ENCODE measurements around the gene PM20D2.
A peak's percentile ranks its signal among the peaks of the same experiment; 100 is the strongest.

PM20D2 gene

GRCh38 chr6:89146718-89147700 lies 1.2 kb downstream of the PM20D2 start:
- H3K36me3 ChIP-seq (ENCODE audit: control insufficient read depth, insufficient read depth, low read length) = no peaks in the 10 kb centered on the region
- peaks cover 4% of the 10 kb centered on the region for H3K4me1 ChIP-seq (ENCODE audit: control insufficient read depth, insufficient read depth, low read length)
- peak overlapping the region; percentile 45 for H3K4me3 ChIP-seq (ENCODE audit: low read depth, low read length)
- peaks cover 52% of the 10 kb centered on the region for H3K27me3 ChIP-seq (ENCODE audit: control insufficient read depth, insufficient read depth, low read length)
- H3K9me3 ChIP-seq (ENCODE audit: control insufficient read depth, insufficient read depth, low read length) = no peaks in the 10 kb centered on the region
- H3K9ac ChIP-seq (ENCODE audit: low read depth, low read length) = no peak overlapping the region

GRCh38 chr6:89148016-89148750 lies 2.3 kb downstream of the PM20D2 start:
- Histone ChIP-seq H3K4me1 (ENCODE audit: control insufficient read depth, insufficient read depth, low read length) (peaks cover 4% of the 10 kb centered on the region), H3K9ac (ENCODE audit: low read depth, low read length) (no peak overlapping the region), H3K4me3 (ENCODE audit: low read depth, low read length) (no peak overlapping the region), H3K9me3 (ENCODE audit: control insufficient read depth, insufficient read depth, low read length) (no peaks in the 10 kb centered on the region), H3K36me3 (ENCODE audit: control insufficient read depth, insufficient read depth, low read length) (no peaks in the 10 kb centered on the region), H3K27me3 (ENCODE audit: control insufficient read depth, insufficient read depth, low read length) (peaks cover 45% of the 10 kb centered on the region)

GRCh38 chr6:89154131-89154530 lies 8.3 kb downstream of the PM20D2 start:
- no peaks in the 10 kb centered on the region for H3K36me3 ChIP-seq (ENCODE audit: control insufficient read depth, insufficient read depth, low read length)
- no peaks in the 10 kb centered on the region for H3K9me3 ChIP-seq (ENCODE audit: control insufficient read depth, insufficient read depth, low read length)
- H3K27me3 ChIP-seq (ENCODE audit: control insufficient read depth, insufficient read depth, low read length) = peaks cover 2% of the 10 kb centered on the region
- no peaks in the 10 kb centered on the region for H3K4me1 ChIP-seq (ENCODE audit: control insufficient read depth, insufficient read depth, low read length)
- H3K9ac ChIP-seq (ENCODE audit: low read depth, low read length) = no peak overlapping the region
- H3K4me3 ChIP-seq (ENCODE audit: low read depth, low read length) = no peak overlapping the region

- no peaks in the 10 kb centered on the region for H3K27me3 ChIP-seq (ENCODE audit: control insufficient read depth, insufficient read depth, low read length)
- no peaks in the 10 kb centered on the region for H3K9me3 ChIP-seq (ENCODE audit: control insufficient read depth, insufficient read depth, low read length)
- H3K4me3 ChIP-seq (ENCODE audit: low read depth, low read length) = no peak overlapping the region
- H3K9ac ChIP-seq (ENCODE audit: low read depth, low read length) = no peak overlapping the region
- no peaks in the 10 kb centered on the region for H3K36me3 ChIP-seq (ENCODE audit: control insufficient read depth, insufficient read depth, low read length)
- H3K4me1 ChIP-seq (ENCODE audit: control insufficient read depth, insufficient read depth, low read length) = no peaks in the 10 kb centered on the region
Observed at GRCh38 chr6:89160331-89161092, 14.7 kb downstream of the PM20D2 start.

GRCh38 chr6:89161326-89162046 lies 15.6 kb downstream of the PM20D2 start:
- Histone ChIP-seq H3K4me1 (ENCODE audit: control insufficient read depth, insufficient read depth, low read length) (no peaks in the 10 kb centered on the region), H3K36me3 (ENCODE audit: control insufficient read depth, insufficient read depth, low read length) (no peaks in the 10 kb centered on the region), H3K4me3 (ENCODE audit: low read depth, low read length) (no peak overlapping the region), H3K9ac (ENCODE audit: low read depth, low read length) (no peak overlapping the region), H3K27me3 (ENCODE audit: control insufficient read depth, insufficient read depth, low read length) (no peaks in the 10 kb centered on the region), H3K9me3 (ENCODE audit: control insufficient read depth, insufficient read depth, low read length) (no peaks in the 10 kb centered on the region)

GRCh38 chr6:89162047-89162371 lies 16.2 kb downstream of the PM20D2 start:
- Histone ChIP-seq H3K4me3 (ENCODE audit: low read depth, low read length) (no peak overlapping the region), H3K27me3 (ENCODE audit: control insufficient read depth, insufficient read depth, low read length) (no peaks in the 10 kb centered on the region), H3K9me3 (ENCODE audit: control insufficient read depth, insufficient read depth, low read length) (no peaks in the 10 kb centered on the region), H3K4me1 (ENCODE audit: control insufficient read depth, insufficient read depth, low read length) (no peaks in the 10 kb centered on the region), H3K9ac (ENCODE audit: low read depth, low read length) (no peak overlapping the region), H3K36me3 (ENCODE audit: control insufficient read depth, insufficient read depth, low read length) (no peaks in the 10 kb centered on the region)

GRCh38 chr6:89172131-89172530 lies 26.3 kb downstream of the PM20D2 start:
- no peaks in the 10 kb centered on the region for H3K4me1 ChIP-seq (ENCODE audit: control insufficient read depth, insufficient read depth, low read length)
- H3K9ac ChIP-seq (ENCODE audit: low read depth, low read length) = no peak overlapping the region
- H3K27me3 ChIP-seq (ENCODE audit: control insufficient read depth, insufficient read depth, low read length) = no peaks in the 10 kb centered on the region
- H3K9me3 ChIP-seq (ENCODE audit: control insufficient read depth, insufficient read depth, low read length) = no peaks in the 10 kb centered on the region
- H3K4me3 ChIP-seq (ENCODE audit: low read depth, low read length) = no peak overlapping the region
- no peaks in the 10 kb centered on the region for H3K36me3 ChIP-seq (ENCODE audit: control insufficient read depth, insufficient read depth, low read length)

GRCh38 chr6:89173634-89174033 lies 27.8 kb downstream of the PM20D2 start:
- no peaks in the 10 kb centered on the region for H3K9me3 ChIP-seq (ENCODE audit: control insufficient read depth, insufficient read depth, low read length)
- no peak overlapping the region for H3K4me3 ChIP-seq (ENCODE audit: low read depth, low read length)
- no peak overlapping the region for H3K9ac ChIP-seq (ENCODE audit: low read depth, low read length)
- H3K4me1 ChIP-seq (ENCODE audit: control insufficient read depth, insufficient read depth, low read length) = no peaks in the 10 kb centered on the region
- no peaks in the 10 kb centered on the region for H3K27me3 ChIP-seq (ENCODE audit: control insufficient read depth, insufficient read depth, low read length)
- no peaks in the 10 kb centered on the region for H3K36me3 ChIP-seq (ENCODE audit: control insufficient read depth, insufficient read depth, low read length)

GRCh38 chr6:89180112-89180511 lies 34.3 kb downstream of the PM20D2 start:
- Histone ChIP-seq H3K36me3 (ENCODE audit: control insufficient read depth, insufficient read depth, low read length) (no peaks in the 10 kb centered on the region), H3K4me1 (ENCODE audit: control insufficient read depth, insufficient read depth, low read length) (no peaks in the 10 kb centered on the region), H3K4me3 (ENCODE audit: low read depth, low read length) (no peak overlapping the region), H3K9me3 (ENCODE audit: control insufficient read depth, insufficient read depth, low read length) (no peaks in the 10 kb centered on the region), H3K9ac (ENCODE audit: low read depth, low read length) (no peak overlapping the region), H3K27me3 (ENCODE audit: control insufficient read depth, insufficient read depth, low read length) (no peaks in the 10 kb centered on the region)

GRCh38 chr6:89180971-89181370 lies 35.1 kb downstream of the PM20D2 start:
- no peaks in the 10 kb centered on the region for H3K36me3 ChIP-seq (ENCODE audit: control insufficient read depth, insufficient read depth, low read length)
- H3K27me3 ChIP-seq (ENCODE audit: control insufficient read depth, insufficient read depth, low read length) = no peaks in the 10 kb centered on the region
- no peaks in the 10 kb centered on the region for H3K9me3 ChIP-seq (ENCODE audit: control insufficient read depth, insufficient read depth, low read length)
- H3K9ac ChIP-seq (ENCODE audit: low read depth, low read length) = no peak overlapping the region
- no peak overlapping the region for H3K4me3 ChIP-seq (ENCODE audit: low read depth, low read length)
- no peaks in the 10 kb centered on the region for H3K4me1 ChIP-seq (ENCODE audit: control insufficient read depth, insufficient read depth, low read length)

- Histone ChIP-seq H3K9me3 (ENCODE audit: control insufficient read depth, insufficient read depth, low read length) (no peaks in the 10 kb centered on the region), H3K4me1 (ENCODE audit: control insufficient read depth, insufficient read depth, low read length) (no peaks in the 10 kb centered on the region), H3K27me3 (ENCODE audit: control insufficient read depth, insufficient read depth, low read length) (no peaks in the 10 kb centered on the region), H3K36me3 (ENCODE audit: control insufficient read depth, insufficient read depth, low read length) (no peaks in the 10 kb centered on the region), H3K4me3 (ENCODE audit: low read depth, low read length) (no peak overlapping the region), H3K9ac (ENCODE audit: low read depth, low read length) (no peak overlapping the region)
Observed at GRCh38 chr6:89183294-89183693, 37.4 kb downstream of the PM20D2 start.
